NCI-H1105 (cell line): Measurements from ENCODE around the gene CASP10.
"Not testable (repeated sequence)": the region's sequence is repeated elsewhere in the genome, so short reads cannot be mapped to it uniquely, and the experiment has no call there.

Experiments
- DNase-seq: peaks from one replicate; lab custom pipeline; 2025; lab: John Stamatoyannopoulos, UW

CASP10 gene

DNA sequence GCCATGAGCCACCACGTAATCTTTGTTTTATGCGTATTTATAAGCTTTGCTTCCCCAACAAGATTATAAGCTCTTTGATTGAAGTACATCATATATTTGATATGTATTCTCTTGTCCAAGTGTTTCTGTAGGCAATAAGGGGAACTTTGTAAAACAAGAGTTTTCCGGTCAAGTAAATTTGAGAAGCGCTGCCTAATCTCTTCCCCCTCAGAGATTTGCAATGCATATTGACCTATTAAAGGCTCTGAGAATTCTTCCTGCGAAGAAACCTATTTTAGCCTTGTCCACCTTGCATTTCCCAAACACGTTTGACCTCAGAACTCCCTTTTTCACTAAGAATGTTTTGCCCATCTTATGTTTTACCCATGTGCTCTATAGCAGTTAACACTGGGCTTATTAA is 26.9 kb upstream of the CASP10 start:
- no peak for DNase-seq

DNA sequence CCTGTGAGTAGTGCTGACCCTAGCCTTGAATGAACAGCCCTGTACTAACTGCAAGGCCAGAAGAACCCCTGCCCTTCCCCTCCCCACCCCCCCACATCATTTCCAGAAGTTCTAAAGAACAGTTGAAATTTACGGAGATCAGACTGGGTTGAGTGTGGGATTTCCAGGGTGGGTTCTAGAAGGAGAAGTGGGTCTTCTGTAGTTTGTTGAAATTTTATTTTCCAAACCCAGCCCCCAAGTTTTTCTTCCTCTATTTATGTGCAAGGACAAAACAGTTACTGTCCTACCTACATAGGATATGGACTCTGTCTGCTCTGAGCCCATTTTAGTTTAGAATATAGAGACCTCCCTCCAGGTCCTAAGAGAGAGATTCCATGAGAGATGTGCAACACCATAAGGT is 26.3 kb upstream of the CASP10 start:
- DNase-seq, result no peak

DNA sequence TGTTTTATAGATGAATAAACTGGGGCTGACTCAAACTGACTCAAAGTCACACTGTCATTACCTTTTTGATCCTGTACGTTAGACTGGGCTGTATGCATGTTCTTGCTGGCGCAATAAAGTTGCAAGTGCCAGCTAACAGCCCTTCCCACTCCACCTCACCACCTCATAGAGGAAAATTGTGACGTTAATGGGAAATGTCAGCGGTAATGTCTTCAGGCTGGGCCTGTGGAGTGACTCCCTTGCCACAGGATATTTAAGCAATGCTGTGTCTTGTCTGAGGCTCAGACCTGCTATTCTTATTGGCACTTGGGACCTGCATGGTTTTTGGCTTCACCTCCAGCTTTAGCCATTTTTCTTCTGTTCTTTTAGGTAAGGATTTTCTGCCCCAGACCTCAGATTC is 25.2 kb upstream of the CASP10 start:
- no peak for DNase-seq

DNA sequence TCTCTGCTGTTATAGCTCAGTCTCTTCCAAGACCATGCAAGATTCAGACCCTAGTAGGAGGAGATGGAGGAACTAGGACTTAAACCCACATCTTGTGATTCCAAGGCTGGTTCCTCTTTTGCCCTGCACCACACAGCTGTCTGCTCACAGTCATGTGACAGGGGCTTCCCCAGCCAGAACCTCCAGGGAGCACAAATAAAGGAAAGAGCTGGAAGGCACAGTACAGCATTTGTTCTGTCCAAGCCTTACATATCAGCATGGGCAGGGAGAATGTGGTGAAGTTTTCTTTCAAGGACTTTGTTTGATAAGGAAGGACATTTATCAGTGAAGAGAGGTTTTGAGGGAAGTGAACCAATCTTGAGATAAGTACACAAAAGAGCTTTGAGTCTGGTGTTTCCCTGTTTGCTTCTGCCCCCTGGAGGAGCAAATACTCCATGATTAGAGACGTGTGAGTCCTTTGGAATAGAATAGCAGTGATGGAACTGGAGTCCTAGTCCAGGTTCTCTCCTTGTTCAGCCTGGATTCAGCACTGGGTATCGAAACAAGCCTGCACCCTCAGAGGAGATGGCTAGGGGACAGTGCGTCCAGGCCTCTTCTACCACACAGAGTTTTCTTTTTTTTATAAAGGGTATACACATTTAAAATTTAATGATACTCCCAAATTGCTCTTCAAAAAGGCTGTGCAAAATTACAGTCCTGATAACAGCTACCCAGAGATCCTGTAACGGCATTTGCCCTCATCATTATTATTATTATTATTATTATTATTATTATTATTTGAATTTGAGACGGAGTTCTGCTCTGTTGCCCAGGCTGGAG is 24.6 kb upstream of the CASP10 start:
- DNase-seq, result peak; percentile 12

DNA sequence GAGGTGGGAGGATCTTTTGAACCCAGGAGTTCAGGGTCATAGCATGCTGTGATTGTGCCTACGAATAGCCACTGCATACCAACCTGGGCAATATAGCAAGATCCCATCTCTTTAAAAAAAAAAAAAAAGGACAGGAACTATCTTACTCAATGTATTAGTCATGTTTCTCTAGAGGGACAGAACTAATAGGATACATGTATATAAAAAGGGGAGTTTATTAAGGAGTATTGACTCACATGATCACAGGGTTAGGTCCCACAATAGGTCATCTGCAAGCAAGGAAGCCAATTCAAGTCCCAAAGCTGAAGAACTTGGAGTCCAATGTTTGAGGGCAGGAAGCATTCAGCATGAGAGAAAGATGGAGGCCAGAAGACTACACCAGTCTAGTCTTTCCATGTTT is 18.8 kb upstream of the CASP10 start:
- DNase-seq, result no peak

DNA sequence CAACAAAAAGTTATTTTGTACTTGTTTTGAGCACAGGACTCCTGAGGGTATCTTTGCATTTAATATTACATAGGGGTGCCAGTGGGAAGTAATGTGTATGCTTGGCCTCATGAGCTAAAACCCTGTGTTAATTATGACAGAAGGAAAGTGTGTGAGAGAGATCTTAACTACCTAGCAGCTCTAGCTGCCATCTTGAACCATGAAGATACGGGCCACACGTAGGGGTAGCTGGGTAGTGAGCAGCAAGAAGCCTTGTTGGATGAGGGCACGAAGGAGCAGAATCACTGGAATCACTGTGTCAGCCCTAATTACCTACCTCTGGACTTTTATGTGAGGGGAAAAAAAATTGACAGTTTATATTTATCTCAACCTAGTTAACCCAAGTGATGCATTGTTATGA is 15.4 kb upstream of the CASP10 start:
- no peak for DNase-seq

DNA sequence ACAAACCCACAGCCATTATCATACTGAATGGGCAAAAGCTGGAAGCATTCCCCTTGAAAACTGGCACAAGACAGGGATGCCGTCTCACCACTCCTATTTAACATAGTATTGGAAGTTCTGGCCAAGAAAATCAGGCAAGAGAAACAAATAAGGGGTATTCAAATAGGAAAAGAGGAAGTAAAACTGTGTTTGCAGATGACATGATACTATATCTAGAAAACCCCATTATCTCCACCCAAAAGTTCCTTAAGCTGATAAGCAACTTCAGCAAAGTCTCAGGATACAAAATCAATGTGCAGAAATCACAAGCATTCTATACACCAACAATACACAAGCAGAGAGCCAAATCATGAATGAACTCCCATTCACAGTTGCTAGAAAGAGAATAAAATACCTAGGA is 14.4 kb upstream of the CASP10 start:
- DNase-seq, result not testable (repeated sequence)

DNA sequence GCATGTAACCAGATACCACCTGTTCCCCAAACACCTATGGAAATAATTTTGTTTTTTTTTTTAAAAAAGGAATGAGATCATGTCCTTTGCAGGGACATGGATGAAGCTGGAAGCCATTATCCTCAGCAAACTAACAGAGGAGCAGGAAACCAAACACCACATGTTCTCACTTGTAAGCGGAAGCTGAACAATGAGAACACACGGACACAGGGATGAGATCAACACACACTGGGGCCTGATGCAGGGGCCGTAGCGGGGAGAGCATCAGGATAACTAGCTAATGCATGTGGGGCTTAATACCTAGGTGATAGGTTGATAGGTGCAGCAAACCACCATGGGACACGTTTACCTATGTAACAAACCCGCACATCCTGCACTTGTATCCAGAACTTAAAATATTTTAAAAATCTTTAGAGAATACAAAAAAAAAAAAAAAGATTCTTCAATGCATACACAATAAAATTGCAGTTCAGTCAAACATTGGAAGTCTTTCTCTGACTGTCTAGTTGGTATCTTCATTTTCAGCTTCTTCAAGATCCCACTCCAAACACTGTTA is 11.6 kb upstream of the CASP10 start:
- no peak for DNase-seq

DNA sequence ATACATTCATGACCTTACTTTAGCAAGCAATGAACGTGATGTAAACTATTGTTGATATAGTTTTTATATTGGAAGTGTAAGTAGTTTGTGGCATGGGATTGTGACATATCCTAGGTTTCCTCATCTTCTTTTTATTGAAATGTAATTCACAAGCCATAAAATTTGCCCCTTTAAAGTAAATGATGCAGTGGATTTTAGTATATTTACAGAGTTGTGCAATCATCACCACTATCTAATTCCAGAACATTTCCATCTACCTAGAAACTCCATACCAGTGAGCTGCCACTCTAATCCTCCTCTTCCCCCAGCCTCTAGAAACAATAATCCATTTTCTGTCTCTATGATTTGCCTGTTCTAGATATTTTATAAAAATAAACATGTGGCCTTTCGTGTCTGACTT is 10.7 kb upstream of the CASP10 start:
- DNase-seq, result no peak

DNA sequence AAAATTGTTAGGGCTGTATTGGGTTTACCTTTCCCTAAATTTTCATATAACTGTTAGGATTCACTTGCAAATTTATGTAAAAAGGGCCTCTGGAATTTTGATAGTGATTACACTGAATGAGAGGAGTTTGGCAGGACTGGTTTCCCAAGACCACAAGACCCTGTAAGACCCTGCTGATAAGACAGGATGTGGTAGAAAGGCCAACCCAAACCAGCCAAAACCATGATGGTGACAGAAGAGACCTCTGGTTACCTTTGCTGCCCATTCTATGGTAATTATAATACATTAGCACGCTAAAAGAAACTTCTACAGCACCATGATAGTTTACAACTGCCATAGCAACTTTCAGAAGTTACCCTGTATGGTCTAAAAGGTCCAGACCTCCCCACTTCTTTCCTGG is 8.3 kb upstream of the CASP10 start:
- DNase-seq, result no peak

DNA sequence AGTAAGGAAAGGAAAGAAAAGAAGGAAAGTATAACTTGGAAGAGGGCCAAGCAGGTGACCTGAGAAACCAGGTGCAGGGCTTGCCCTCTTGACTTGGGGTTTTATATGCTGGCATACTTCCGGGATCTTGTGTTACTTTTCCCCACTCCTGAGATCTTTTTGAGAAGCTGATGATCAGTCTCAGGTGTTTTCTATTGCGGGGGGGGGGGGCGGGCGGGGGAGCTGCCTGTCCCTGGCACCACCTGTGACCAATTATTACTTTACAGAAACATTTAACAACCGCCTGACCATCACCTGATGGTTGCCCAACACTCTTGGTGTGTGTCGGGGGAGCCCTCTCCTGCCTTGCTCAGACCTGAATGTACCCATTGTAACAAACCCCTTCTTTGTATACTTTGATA is 6.9 kb upstream of the CASP10 start:
- DNase-seq, result peak; percentile 6

DNA sequence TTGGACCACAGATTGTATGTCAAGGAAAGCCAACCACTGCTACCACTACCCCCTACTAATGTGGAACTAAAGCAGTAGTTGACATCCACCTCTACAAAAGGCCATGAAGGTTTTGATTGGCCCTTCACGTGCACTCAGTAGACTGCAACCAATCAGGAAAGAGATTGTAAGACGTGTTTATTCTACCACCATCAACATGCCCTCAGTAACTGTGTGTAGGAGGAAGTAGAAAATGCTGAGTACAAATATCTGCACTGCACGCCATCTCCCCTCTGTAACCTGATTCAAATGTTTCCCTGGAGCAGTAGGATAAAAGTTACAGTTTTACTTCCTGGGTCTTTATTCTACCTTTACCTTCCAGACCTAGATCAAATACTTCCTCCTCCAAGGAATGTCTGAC is 2.9 kb upstream of the CASP10 start:
- DNase-seq, result no peak

DNA sequence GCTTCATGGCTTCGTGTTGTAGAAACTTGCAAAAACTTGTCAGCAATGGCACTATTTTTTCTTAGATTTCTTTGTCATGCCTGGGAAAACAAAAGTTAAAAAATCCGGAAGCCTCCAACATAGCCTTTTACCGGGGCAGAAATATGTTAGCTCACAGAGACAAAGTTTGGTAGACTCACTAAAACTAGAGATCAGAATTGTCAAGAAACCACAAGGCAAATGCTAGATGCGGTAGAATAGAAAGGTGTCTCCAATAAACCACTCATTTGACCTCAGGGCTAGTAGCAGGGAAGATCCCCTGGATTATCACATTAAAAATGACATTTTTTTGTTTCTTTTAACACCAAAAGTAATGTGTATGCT is 405 bp downstream of the CASP10 start:
- no peak for DNase-seq

DNA sequence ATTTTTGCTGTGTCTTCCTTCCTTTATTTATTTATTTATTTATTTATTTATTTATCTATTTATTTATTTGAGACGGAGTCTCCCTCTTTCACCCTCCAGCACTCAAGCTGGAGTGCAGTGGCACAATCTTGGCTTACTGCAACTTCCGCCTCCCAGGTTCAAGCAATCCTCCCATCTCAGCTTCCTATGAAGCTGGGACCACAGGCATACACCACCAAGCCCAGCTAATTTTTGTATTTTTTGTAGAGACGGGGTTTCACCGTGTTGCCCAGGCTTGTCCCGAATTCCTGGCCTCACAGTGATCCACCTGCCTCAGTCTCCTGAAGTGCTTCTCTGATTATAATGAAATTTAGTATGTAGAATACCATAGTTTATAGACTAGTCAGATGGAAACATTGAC is 894 bp downstream of the CASP10 start:
- not testable (repeated sequence) for DNase-seq

DNA sequence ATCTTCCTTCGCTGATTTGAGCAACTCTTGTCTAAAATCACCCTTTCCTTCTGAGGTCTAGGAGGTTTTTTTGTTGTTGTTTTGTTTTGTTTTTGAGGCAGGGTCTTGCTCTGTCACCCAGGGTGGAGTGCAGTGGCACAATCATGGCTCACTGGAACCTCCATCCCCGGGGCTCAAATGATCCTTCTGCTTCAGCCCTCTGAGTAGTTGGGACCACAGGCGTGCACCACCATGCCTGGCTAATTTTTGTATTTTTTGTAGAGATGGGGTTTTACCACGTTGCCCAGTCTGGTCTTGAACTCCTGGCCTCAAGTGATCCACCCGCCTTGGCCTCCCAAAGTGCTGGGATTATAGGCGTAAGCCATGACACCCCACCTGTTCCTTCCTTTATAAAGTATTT is 1.3 kb downstream of the CASP10 start:
- DNase-seq, result not testable (repeated sequence)

DNA sequence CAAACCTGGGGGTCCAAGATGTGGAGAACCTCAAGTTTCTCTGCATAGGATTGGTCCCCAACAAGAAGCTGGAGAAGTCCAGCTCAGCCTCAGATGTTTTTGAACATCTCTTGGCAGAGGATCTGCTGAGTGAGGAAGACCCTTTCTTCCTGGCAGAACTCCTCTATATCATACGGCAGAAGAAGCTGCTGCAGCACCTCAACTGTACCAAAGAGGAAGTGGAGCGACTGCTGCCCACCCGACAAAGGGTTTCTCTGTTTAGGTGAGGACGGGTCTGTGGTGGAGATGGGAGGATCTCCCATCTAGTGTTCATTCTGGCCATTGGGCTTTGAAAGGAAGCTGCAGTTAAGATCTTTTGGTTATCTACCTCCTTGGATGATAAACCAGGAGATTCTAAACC is 2.9 kb downstream of the CASP10 start:
- DNase-seq, result no peak

DNA sequence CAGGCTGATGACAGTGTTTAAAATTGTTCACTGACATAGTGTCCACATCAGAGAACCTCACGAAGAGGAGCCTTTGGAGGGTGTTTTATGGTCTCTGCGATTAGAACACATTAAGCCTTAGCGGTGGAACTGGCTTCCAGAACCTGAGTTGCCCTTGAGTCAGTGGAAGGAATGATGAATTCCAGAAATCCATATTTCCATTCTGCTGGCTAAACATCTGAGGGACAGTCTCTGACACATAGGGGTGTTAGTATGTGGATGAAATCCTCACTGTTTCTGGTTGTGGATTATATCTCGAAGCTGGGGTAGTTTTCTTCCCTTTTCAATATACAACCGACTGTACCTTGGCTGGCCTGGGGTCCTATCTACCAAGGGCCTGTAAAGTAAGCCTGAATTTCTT is 4.0 kb downstream of the CASP10 start:
- no peak for DNase-seq

DNA sequence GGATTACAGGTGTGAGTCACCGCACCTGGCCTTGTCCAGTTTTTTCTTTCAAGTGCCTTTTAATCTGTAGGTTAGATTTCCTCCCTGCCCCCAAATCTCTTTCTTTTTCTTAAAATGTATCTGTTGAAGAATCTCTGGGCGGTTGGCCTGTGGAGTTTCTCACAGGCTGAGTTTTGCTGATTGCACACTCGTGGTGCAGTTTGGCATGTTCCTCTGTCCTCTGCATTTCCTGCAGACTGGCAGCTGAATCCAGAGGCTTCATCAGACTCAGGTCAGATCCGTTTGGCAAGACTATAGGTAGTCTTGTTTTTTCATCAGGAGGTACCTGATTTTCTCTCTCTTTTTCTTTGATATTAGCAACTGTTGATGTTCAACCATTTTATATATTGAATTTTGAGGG is 5.5 kb downstream of the CASP10 start:
- DNase-seq, result no peak

DNA sequence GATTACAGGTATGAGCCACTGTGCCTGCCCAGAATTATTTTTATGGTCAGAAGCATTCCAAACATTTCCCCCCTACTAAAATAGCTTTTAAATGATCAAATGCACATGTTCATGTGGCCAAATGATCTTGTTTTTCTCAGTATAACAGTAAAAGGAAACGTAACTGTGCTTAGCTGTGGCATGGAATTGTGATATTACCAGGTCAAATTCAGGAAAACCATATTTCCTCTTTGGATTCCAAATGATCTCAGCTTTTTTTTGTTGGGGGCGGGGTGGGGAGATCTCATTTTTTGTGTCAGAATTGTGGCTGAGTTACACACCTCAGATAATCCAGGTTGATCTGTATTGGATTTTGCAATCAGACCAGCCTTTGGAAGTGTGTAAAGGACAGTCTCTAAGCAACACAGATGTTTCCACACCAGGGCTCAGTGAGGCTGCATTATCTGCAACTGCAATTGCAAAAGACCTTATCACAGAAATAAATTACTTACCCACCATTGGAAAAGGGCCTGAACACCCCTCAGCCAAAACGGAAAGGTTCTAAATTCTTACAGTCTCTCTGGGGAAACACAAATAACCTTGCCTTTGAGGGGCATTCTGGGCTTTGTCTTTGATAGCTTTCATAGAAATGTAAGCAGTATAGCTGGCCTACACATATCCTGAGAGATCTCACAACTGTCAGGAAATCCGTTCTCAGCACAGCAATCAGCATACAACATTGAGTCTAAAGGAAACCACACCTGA is 8.4 kb downstream of the CASP10 start:
- DNase-seq, result no peak

DNA sequence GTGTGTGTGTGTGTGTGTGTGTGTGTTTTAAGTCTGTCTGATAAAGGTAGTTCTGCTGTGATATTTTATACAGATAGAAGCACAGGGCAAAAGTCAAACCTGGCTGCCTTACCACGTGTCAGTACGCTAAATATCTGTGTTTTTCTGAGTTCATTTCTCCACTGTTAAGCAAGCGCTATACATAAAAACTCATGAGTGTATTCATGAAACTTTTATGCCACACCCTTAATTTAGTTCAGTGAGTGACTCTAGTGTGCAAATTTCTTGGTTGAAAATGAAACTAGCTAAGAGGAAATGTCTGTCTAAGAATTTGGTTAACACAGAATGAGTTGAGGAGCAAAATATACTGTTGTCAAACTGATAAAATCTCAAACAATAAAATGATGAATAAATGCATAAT is 11.2 kb downstream of the CASP10 start:
- no peak for DNase-seq

DNA sequence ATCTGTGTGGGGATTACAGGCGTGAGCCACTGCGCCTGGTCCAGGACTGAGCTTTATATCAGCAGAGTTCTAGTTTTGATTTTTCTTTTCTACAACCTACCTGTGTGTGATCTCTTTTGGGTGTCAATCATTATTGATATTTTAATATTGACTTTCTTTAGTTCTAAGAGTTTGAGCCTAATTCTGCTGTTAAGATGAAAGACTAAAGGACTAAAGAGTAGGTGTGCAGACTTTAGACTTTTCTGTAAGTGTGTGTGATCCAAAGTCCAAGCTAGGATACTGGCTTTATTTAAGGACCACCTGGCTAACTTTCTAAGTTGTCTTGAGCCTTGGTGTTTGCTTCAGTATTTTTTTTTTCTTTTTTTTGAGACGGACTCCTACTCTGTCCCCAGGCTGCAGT is 12.4 kb downstream of the CASP10 start:
- no peak for DNase-seq

DNA sequence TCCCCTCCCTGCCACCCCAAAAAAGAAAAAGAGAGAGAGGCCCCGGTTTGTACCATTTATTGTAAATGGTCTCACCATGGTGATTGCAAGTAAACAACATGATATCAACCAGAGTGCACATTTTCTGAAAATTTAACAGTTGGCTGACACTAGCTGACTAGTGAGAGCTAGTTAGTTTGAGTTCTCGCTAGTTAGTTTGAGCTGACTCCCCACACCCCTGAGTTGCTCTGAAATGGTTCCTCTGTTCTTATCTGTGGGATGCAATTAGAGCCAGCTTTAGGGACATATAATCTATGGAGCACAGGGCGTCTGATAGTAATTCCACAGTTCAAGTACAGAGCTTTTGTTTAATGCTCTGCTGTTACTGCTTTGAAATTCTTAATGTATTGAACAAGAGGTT is 13.1 kb downstream of the CASP10 start:
- DNase-seq, result no peak

DNA sequence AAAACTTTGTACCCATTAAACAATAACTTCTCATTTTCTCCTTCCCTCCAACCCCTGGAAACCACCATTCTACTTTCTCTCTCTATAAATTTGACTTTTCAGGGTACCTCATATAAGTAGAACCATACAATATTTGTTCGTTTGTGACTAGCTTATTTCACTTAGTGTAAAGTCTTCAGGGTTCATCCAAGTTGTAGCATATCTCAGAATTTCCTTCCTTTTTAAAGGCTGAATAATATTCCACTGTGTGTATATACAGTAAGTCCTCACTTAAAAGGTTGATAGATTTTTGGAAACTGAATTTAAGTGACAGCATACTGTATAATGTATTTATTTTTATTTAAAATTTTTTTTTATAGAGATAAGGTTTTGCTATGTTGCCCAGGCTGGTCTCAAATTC is 13.9 kb downstream of the CASP10 start:
- DNase-seq, result no peak

DNA sequence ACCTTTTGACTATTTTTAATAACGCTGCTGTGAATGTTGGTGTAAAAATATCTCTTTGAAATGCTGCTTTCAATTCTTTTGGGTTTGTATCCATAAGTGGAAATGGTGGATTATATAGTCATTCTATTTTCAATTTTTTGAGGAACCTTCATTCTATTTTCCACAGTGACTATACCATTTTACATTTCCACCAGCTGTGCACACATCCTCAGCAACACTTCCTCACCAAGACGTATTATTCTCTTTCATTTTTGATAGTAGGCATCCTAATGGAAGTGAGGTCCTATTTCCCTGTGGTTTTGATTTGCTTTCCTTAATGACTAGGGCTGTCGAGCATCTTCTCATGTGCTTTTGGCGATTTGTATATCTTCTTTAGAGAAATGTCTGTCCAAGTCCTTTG is 14.8 kb downstream of the CASP10 start:
- DNase-seq, result no peak
